Measurements from ENCODE around the gene ASRGL1.

Gene ASRGL1

GRCh38 chr11:62435846-62436660 is 98.8 kb downstream of the ASRGL1 start:
- in situ Hi-C loops (cut with MboI; ENCODE audit: low sequenced_read_pairs) = no loop called here

- in situ Hi-C loops (cut with MboI; ENCODE audit: low sequenced_read_pairs) = no loop called here
These were observed 100.4 kb downstream of the ASRGL1 start for GRCh38 chr11:62437616-62438015.

- in situ Hi-C loops (cut with MboI; ENCODE audit: low sequenced_read_pairs) = no loop called here
These were observed 101.4 kb downstream of the ASRGL1 start for GRCh38 chr11:62438641-62439040.

GRCh38 chr11:62439785-62440602 is 102.7 kb downstream of the ASRGL1 start:
- in situ Hi-C loops (cut with MboI; ENCODE audit: low sequenced_read_pairs) = no loop called here

Data from HL-60/S4 treated with phorbol 12-myristate 13-acetate at 8.2 ng/mL for 4 days and 3 days (cell line).